GM12873 (cell line): ENCODE measurements around the gene C1orf35.

Experiments
- TF ChIP-seq, protein P1 (sequence below): IDR thresholded peaks from 2 replicates; pipeline ENCODE4 v1.5.1; 2012; ENCODE audit warnings: low read depth, mild to moderate bottlenecking, moderate library complexity, low read length, control low read depth; ENCODE audit not compliant: insufficient read depth; ENCODE audit errors: missing control alignments

The C1orf35 gene

GRCh38 chr1:228073061-228073856 is 29.9 kb downstream of the C1orf35 start:
- TF ChIP-seq, protein P1, sequence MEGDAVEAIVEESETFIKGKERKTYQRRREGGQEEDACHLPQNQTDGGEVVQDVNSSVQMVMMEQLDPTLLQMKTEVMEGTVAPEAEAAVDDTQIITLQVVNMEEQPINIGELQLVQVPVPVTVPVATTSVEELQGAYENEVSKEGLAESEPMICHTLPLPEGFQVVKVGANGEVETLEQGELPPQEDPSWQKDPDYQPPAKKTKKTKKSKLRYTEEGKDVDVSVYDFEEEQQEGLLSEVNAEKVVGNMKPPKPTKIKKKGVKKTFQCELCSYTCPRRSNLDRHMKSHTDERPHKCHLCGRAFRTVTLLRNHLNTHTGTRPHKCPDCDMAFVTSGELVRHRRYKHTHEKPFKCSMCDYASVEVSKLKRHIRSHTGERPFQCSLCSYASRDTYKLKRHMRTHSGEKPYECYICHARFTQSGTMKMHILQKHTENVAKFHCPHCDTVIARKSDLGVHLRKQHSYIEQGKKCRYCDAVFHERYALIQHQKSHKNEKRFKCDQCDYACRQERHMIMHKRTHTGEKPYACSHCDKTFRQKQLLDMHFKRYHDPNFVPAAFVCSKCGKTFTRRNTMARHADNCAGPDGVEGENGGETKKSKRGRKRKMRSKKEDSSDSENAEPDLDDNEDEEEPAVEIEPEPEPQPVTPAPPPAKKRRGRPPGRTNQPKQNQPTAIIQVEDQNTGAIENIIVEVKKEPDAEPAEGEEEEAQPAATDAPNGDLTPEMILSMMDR, result no peak

GRCh38 chr1:228072658-228073043 is 30.5 kb downstream of the C1orf35 start:
- TF ChIP-seq, protein P1, result no peak

- TF ChIP-seq, protein P1, result no peak
Measured at GRCh38 chr1:228071839-228072657, 31.1 kb downstream of the C1orf35 start.

DNA sequence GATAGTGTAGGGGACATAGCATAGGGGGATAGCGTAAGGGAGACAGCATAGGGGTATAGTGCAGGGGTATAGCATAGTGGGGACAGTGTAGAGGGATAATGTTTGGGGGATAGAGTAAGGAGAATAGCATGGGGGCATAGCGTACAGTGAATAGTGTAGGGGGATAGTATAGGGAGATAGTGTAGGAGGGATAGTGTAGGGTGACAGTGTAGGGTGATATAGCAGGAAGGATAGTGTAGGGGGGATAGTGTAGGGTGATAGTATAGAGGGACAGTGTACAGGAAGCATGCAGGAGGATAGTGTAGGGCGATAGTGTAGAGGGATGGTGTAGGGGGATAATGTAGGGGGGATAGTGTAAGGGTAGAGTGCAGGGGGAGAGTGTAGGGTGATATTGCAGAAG is 32.3 kb downstream of the C1orf35 start:
- TF ChIP-seq, protein P1, result no peak

GRCh38 chr1:228070173-228070572 is 33.0 kb downstream of the C1orf35 start:
- TF ChIP-seq, protein P1, result no peak

GRCh38 chr1:228068359-228068758 is 34.8 kb downstream of the C1orf35 start:
- TF ChIP-seq, protein P1, result no peak
